COLO829 (cell line): ENCODE data around the gene NKG7.

ENCODE experiments used
- DNase-seq: peaks from one replicate; pipeline ENCODE4 v3.0.0; 2012; ENCODE audit warnings: low spot score

The NKG7 gene

GRCh38 chr19:51391073-51391611 lies 18.7 kb upstream of the NKG7 start:
- no peak for DNase-seq

GRCh38 chr19:51389143-51389542 lies 16.7 kb upstream of the NKG7 start:
- no peak for DNase-seq

GRCh38 chr19:51387924-51388389 lies 15.5 kb upstream of the NKG7 start, which contains the start of gene LIM2:
TSS of gene LIM2 (minus strand) at chr19:51387974. CDS start at chr19:51387443, 531 bp downstream.
- DNase-seq = no peak

- no peak for DNase-seq
These were observed 14.5 kb upstream of the NKG7 start for GRCh38 chr19:51386882-51387520.

GRCh38 chr19:51382004-51382403 lies 9.6 kb upstream of the NKG7 start:
- DNase-seq = no peak

- no peak for DNase-seq
These were observed 7.9 kb upstream of the NKG7 start for GRCh38 chr19:51380379-51380778.

GRCh38 chr19:51377422-51377821 lies 5.0 kb upstream of the NKG7 start:
- no peak for DNase-seq

GRCh38 chr19:51375504-51376221 lies 3.2 kb upstream of the NKG7 start:
- no peak for DNase-seq

- DNase-seq = no peak
These were observed 319 bp downstream of the NKG7 start for GRCh38 chr19:51372021-51372648.

- no peak for DNase-seq
These were observed 1.2 kb downstream of the NKG7 start for GRCh38 chr19:51371186-51371690.

- no peak for DNase-seq
These were observed 2.2 kb downstream of the NKG7 start for GRCh38 chr19:51370230-51370629.

- DNase-seq = no peak
These were observed 3.8 kb downstream of the NKG7 start, which contains the start of gene CLDND2 for GRCh38 chr19:51368366-51369282. TSS of gene CLDND2 (minus strand) at chr19:51369003. CDS start at chr19:51368577, 426 bp downstream.

GRCh38 chr19:51367565-51368365 lies 4.7 kb downstream of the NKG7 start:
- peak; percentile 96 for DNase-seq

GRCh38 chr19:51367255-51367564 lies 5.2 kb downstream of the NKG7 start:
- no peak for DNase-seq

- peak; percentile 91 for DNase-seq
These were observed 5.8 kb downstream of the NKG7 start for GRCh38 chr19:51366389-51367254.

- no peak for DNase-seq
These were observed 6.5 kb downstream of the NKG7 start, which contains the start of gene ETFB for GRCh38 chr19:51365965-51366388. TSS of gene ETFB (minus strand) at chr19:51366388. CDS start at chr19:51366326, 62 bp downstream.

GRCh38 chr19:51365211-51365964 lies 7.1 kb downstream of the NKG7 start:
- DNase-seq = peak; percentile 27

- DNase-seq = peak; percentile 80
These were observed 8.0 kb downstream of the NKG7 start for GRCh38 chr19:51364200-51365106.
